Right lobe of liver (tissue), 6 donors: ENCODE measurements around the gene KRT16. TPM values are rescaled to one million over a fixed set of nuclear protein-coding genes. Genes with fewer than 3 reads are reported as not detected.
"Not testable (repeated sequence)": the region's sequence is repeated elsewhere in the genome, so short reads cannot be mapped to it uniquely, and the experiment has no call there.

Source experiments
- ATAC-seq, 4 donors: fragments of 200-7000 bp; cut with Tn5 transposase; one replicate each; pipeline ENCODE4 v1.9.1; 2020; ENCODE audit warnings: mild to moderate bottlenecking in 4 of 4, moderate library complexity in 4 of 4
- DNase-seq, 3 donors: peaks; one replicate each; pipeline ENCODE4 v3.0.0-alpha.2; 2020
- H3K27ac ChIP-seq, 3 donors: fragments of 200-600 bp; one replicate each; pipeline ENCODE4 v1.8.0; 2022
- H3K27me3 ChIP-seq, 2 donors: fragments of 200-600 bp; one replicate each; pipeline ENCODE4 v1.8.0; 2022
- H3K36me3 ChIP-seq, 4 donors: fragments of 200-600 bp; sonication (generic) in 1 of 4; one replicate each; pipeline versions ENCODE4 v1.5.1 to v1.8.0; 2017 to 2022; ENCODE audit warnings: control low read depth in 1 of 4
- H3K4me1 ChIP-seq, 4 donors: fragments of 200-600 bp; sonication (generic) in 1 of 4; one replicate each; pipeline versions ENCODE4 v1.5.1 to v1.8.0; 2017 to 2022; ENCODE audit warnings: control low read depth in 1 of 4
- H3K4me3 ChIP-seq, 3 donors: fragments of 200-600 bp; one replicate each; pipeline ENCODE4 v1.8.0; 2022
- H3K9me3 ChIP-seq, 4 donors: fragments of 200-600 bp; sonication (generic) in 1 of 4; one replicate each; pipeline versions ENCODE4 v1.5.1 to v1.8.0; 2017 to 2022; ENCODE audit warnings: control low read depth in 1 of 4
- POLR2A ChIP-seq: fragments of 450-650 bp; IDR thresholded peaks from one replicate; pipeline ENCODE4 v1.6.1; 2017; ENCODE audit warnings: antibody characterized with exemption, mild to moderate bottlenecking
- WGBS: methylation state at CpG from one replicate; pipeline ENCODE4 v1.1.6; 2018; ENCODE audit warnings: low coverage, low lambda C conversion rate; ENCODE audit not compliant: insufficient coverage; ENCODE audit errors: missing lambda C conversion rate; 5-methylcytosine and 5-hydroxymethylcytosine counted together
- intact Hi-C, 2 donors: fragments of 100-400 bp; cut with DNase I; formaldehyde crosslinking; loops; one replicate each; pipeline versions ENCODE4 v1.11.2 to v1.14.1; 2022
- total RNA-seq, 6 experiments: library from RNA; depleted of rRNA in 2 of 6; stranded (reverse); fragments of >200 nt in 2 of 6; fragmentation: NEBNext Ultra II Directional in 3 of 6; extraction: Animal tissue kit (Norgen Biotek cat#: 25700) in 3 of 6; gene quantifications; one replicate each; pipeline versions ENCODE4 v1.1.0 to v1.2.4, GENCODE V29; 2016 to 2023
- TF ChIP-seq, protein P1 (sequence below), 4 donors: fragments of 200-600 bp in 3 of 4; fragments of 450-650 bp in 1 of 4; IDR thresholded peaks; one replicate each; pipeline versions ENCODE4 v1.5.1 to v1.8.0; 2016 to 2022; ENCODE audit warnings: antibody characterized with exemption in 4 of 4, mild to moderate bottlenecking in 2 of 4
- donor health status: DM: no; HTN: yes; CAD: no.
- donor health status: DM: no; HTN: no; CAD: no.
- donor health status: DM: no; HTN: no; CAD: no.
- donor health status: DM: no; HTN: yes; CAD: no.
- donor health status: DM: no; HTN: yes; CAD: no.

The KRT16 gene
- total RNA-seq, 6 experiments from 2014 or later: not detected

DNA sequence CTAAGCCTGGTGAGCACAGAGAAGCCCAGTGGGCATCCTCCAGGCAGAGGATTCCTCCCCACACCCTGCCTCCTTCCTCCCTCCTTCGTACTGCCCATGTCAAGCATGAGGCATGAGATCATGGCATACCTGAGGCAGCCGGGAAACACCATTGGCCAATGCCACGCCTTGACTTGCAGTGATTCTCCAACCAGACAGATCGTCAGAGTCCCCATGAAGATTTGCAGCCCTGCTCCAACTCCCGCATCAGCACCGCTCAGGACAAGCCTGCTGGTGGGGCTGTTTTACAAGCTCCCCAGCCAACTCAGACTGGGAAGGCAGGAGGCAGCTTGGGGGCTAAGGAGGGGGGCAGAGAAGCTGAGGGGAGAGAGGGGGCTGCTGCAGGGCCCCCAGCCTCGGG lies 2.9 kb upstream of the KRT16 start:
- intact Hi-C loops: no loop called here
- DNase-seq (peak in 1 of 3 donors; percentile 47), ATAC-seq (no peak)
- Histone ChIP-seq H3K36me3 (no peaks in the 10 kb centered on the region), H3K27me3 (no peaks in the 10 kb centered on the region), H3K4me3 (no peak overlapping the region), H3K27ac (no peak overlapping the region), H3K9me3 (no peaks in the 10 kb centered on the region), H3K4me1 (no peaks in the 10 kb centered on the region)
- 55% methylated on average over 4 of the region's 7 CpGs for WGBS
- no peak for TF ChIP-seq POLR2A
- TF ChIP-seq, protein P1, sequence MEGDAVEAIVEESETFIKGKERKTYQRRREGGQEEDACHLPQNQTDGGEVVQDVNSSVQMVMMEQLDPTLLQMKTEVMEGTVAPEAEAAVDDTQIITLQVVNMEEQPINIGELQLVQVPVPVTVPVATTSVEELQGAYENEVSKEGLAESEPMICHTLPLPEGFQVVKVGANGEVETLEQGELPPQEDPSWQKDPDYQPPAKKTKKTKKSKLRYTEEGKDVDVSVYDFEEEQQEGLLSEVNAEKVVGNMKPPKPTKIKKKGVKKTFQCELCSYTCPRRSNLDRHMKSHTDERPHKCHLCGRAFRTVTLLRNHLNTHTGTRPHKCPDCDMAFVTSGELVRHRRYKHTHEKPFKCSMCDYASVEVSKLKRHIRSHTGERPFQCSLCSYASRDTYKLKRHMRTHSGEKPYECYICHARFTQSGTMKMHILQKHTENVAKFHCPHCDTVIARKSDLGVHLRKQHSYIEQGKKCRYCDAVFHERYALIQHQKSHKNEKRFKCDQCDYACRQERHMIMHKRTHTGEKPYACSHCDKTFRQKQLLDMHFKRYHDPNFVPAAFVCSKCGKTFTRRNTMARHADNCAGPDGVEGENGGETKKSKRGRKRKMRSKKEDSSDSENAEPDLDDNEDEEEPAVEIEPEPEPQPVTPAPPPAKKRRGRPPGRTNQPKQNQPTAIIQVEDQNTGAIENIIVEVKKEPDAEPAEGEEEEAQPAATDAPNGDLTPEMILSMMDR (IDR thresholded peaks at IDR 0.05): no peak

DNA sequence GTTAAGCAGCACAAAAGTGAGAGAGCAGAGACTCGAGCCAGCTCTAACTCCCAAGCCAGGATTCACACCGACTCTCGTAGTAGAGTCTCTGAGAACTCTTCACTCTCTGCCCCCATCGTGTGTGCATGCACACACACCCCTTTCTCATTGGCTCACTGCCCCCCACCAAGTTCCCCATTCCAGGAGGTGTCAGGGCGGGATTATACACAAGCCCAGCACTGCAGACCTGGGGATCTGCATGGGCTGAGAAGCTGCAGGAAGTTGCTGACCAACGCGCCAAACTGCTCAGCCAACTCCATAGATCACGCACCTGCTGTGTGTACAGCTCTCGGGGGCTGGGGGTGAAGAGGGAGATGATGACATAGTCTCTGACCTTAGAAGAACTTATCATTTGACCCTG lies 2.2 kb upstream of the KRT16 start:
- H3K4me1 ChIP-seq, H3K27me3 ChIP-seq, DNase-seq, ATAC-seq, H3K36me3 ChIP-seq, H3K4me3 ChIP-seq, H3K9me3 ChIP-seq, H3K27ac ChIP-seq, intact Hi-C loops: not testable (repeated sequence)
- WGBS: 21% methylated on average over 8 of the region's 9 CpGs

DNA sequence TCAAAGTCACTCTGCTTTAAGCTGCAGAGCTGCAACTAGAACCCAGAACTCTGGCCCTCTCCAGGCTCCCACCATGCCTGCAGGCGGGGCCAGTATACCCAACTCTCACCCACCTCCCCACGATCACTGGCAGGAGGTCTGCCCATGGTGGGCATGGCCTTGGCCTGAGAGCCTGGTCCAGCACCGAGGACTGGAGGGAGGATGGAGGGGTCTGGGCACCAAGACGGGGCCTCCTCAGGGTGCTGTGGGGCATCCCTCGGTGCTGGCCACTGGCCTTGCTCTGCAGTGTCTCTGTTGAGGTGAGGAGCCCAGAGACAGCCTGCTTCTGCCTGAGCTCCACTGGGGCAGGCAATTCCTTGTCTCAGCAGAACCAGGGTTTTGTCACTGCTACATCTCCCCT lies 1.5 kb upstream of the KRT16 start:
- TF ChIP-seq POLR2A: no peak
- TF ChIP-seq, protein P1 (IDR thresholded peaks at IDR 0.05): no peak
- intact Hi-C loops: no loop called here
- H3K36me3 ChIP-seq: no peaks in the 10 kb centered on the region
- WGBS: no CpG with 5 or more reads among the region's 5 CpGs
- H3K27me3 ChIP-seq: no peaks in the 10 kb centered on the region
- H3K4me3 ChIP-seq: no peak overlapping the region
- ATAC-seq: no peak
- H3K9me3 ChIP-seq: no peaks in the 10 kb centered on the region
- DNase-seq: peak in 1 of 3 donors; percentile 35
- no peak overlapping the region for H3K27ac ChIP-seq
- no peaks in the 10 kb centered on the region for H3K4me1 ChIP-seq

DNA sequence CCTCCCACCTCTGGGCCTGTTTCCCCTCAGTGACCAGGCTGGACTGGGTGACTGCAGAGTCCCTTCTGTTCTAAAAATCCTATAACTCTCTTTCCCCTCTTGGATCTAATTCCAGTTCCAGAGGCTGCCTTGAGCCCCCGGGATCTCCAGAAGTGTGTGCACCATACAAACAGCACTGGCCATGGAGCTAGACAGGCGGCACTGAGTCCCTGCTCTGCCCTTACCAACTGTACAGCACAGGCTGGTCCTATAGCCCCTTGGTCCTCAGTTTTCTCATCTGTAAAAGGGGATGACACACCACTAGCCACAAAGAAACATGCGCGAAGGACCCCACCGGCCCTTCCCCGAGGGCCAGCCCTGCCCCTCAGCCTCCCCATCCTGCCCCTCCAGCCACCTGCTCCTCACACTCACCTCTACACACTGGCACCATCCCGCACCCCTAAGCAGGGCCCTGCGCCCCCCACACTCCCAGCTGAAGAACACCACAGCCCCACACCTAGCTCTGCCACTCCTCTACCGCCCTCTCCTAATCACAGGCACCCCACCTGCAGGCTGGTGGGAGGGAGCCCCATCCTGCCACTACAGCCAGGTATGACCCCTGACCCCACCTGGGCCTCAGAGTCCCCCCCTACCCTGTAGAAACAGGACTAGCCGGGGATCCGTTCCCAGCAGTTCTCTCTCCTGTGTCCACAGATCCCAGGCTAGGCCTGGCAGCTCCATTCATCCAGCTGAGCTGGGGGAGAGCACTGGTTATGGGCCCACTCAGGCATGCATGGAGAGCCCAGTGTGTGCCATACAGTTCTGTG lies 913 bp upstream of the KRT16 start:
- TF ChIP-seq POLR2A: no peak
- TF ChIP-seq, protein P1 (IDR thresholded peaks at IDR 0.05): no peak
- no peaks in the 10 kb centered on the region for H3K9me3 ChIP-seq
- WGBS: 80% methylated on average over 7 of the region's 11 CpGs
- DNase-seq (peak in 1 of 3 donors; percentile 19), ATAC-seq (no peak)
- H3K36me3 ChIP-seq: no peaks in the 10 kb centered on the region
- no peak overlapping the region for H3K4me3 ChIP-seq
- intact Hi-C loops: no loop called here
- no peaks in the 10 kb centered on the region for H3K4me1 ChIP-seq
- no peak overlapping the region for H3K27ac ChIP-seq
- H3K27me3 ChIP-seq: no peaks in the 10 kb centered on the region

DNA sequence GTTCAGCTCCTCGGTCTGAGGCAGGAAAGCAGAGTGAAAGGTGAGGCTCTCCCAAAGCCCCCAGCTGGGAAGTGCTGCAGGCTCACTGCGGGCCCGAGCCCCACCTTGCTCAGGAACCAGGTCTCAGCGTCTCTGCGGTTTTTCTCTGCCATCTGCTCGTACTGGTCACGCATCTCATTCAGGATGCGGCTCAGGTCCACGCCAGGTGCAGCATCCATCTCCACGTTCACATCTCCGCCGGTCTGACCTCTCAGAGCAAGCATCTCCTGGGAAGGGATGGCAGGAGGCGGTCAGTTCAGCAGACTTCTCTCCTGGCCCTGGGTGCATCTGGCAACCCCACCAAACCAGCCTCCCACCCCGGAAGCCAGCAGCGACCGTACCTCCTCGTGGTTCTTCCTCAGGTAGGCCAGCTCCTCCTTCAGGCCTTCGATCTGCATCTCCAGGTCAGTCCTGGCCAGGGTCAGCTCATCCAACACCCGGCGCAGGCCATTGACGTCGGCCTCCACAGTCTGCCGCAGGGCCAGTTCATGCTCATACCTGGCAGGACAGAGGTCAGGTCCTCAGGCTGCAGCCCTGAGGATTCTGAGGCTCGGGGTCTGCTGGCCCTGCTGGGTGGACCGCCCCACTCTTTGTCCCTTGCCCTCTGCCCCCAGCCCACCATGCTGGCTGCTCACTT lies 1.5 kb downstream of the KRT16 start:
- no peaks in the 10 kb centered on the region for H3K27me3 ChIP-seq

More for the DNA sequence above, 1.5 kb downstream of the KRT16 start:
- H3K4me1 ChIP-seq: no peaks in the 10 kb centered on the region
- peak in 1 of 3 donors; percentile 27 for DNase-seq
- TF ChIP-seq, protein P1 (IDR thresholded peaks at IDR 0.05): no peak
- TF ChIP-seq POLR2A: no peak
- no peak overlapping the region for H3K27ac ChIP-seq
- H3K9me3 ChIP-seq: no peaks in the 10 kb centered on the region
- no peak for ATAC-seq
- intact Hi-C loops: no loop called here
- 92% methylated on average over 5 of the region's 25 CpGs for WGBS
- H3K36me3 ChIP-seq: no peaks in the 10 kb centered on the region
- H3K4me3 ChIP-seq: no peak overlapping the region
